Tibial artery (tissue), 4 donors: Measurements from ENCODE around the gene ERGIC1.
"Not testable (repeated sequence)": the region's sequence is repeated elsewhere in the genome, so short reads cannot be mapped to it uniquely, and the experiment has no call there.

Source experiments
- DNase-seq, 2 donors: peaks; one replicate each; pipeline ENCODE4 v3.0.0-alpha.2; 2019
- H3K27ac ChIP-seq, 2 donors: fragments of 200-600 bp; sonication (generic) in 1 of 2; 1 replicate in 1 of 2; 2 replicates in 1 of 2; pipeline ENCODE4 v1.5.1; 2018 to 2019; ENCODE audit warnings: mild to moderate bottlenecking in 1 of 2
- H3K27me3 ChIP-seq, 2 donors: fragments of 200-600 bp; sonication (generic) in 1 of 2; one replicate each; pipeline versions ENCODE4 v1.5.1 to v1.6.0; 2016 to 2019
- H3K36me3 ChIP-seq, 3 donors: fragments of 200-600 bp; sonication (generic) in 2 of 3; one replicate each; pipeline ENCODE4 v1.5.1; 2016 to 2019; ENCODE audit warnings: mild to moderate bottlenecking in 2 of 3
- H3K4me1 ChIP-seq, 4 donors: fragments of 200-600 bp; sonication (generic) in 2 of 4; 1 replicate in 3 of 4; 2 replicates in 1 of 4; pipeline ENCODE4 v1.5.1; 2016 to 2019
- H3K4me3 ChIP-seq, 2 donors: fragments of 200-600 bp; sonication (generic) in 1 of 2; 1 replicate in 1 of 2; 2 replicates in 1 of 2; pipeline ENCODE4 v1.5.1; 2018 to 2019; ENCODE audit warnings: mild to moderate bottlenecking in 2 of 2
- H3K9me3 ChIP-seq, 3 donors: fragments of 200-600 bp; sonication (generic) in 1 of 3; one replicate each; pipeline ENCODE4 v1.5.1; 2016 to 2019
- CTCF ChIP-seq, 2 experiments: fragments of 200-600 bp in 1 of 2; fragments of 450-650 bp in 1 of 2; IDR thresholded peaks; one replicate each; pipeline ENCODE4 v1.5.1; 2017 to 2019; ENCODE audit warnings: antibody characterized with exemption in 2 of 2, mild to moderate bottlenecking in 1 of 2, moderate library complexity in 1 of 2
- intact Hi-C: fragments of 100-400 bp; cut with DNase I; formaldehyde crosslinking; loops from one replicate; pipeline ENCODE4 v1.15.0; 2023; ENCODE audit warnings: low total_unique reads

Gene ERGIC1

GRCh38 chr5:172805018-172805683 is 28.9 kb upstream of the ERGIC1 start:
- Histone ChIP-seq H3K9me3 (peaks cover 0 to 8% (median 0%) of the 10 kb centered on the region in 3 donors), H3K27ac (no peak overlapping the region), H3K27me3 (no peaks in the 10 kb centered on the region), H3K4me1 (peaks cover 0 to 14% (median 5%) of the 10 kb centered on the region in 4 donors), H3K4me3 (no peak overlapping the region), H3K36me3 (no peaks in the 10 kb centered on the region)
- intact Hi-C loops = no loop called here
- no peak for TF ChIP-seq CTCF (IDR thresholded peaks at IDR 0.05)
- DNase-seq = no peak

- H3K4me1 ChIP-seq = peaks cover 0 to 9% (median 5%) of the 10 kb centered on the region in 4 donors
- intact Hi-C loops = no loop called here
- H3K9me3 ChIP-seq = peaks cover 0 to 8% (median 0%) of the 10 kb centered on the region in 3 donors
- H3K4me3 ChIP-seq = no peak overlapping the region
- H3K27me3 ChIP-seq = no peaks in the 10 kb centered on the region
- no peak for TF ChIP-seq CTCF (IDR thresholded peaks at IDR 0.05)
- no peak overlapping the region for H3K27ac ChIP-seq
- no peaks in the 10 kb centered on the region for H3K36me3 ChIP-seq
- peak; percentile 50 to 67 for DNase-seq
Observed at GRCh38 chr5:172805736-172806255, 28.3 kb upstream of the ERGIC1 start.

- Histone ChIP-seq H3K27ac (peak overlapping the region in 1 of 2 donors; percentile 44), H3K4me1 (no peaks in the 10 kb centered on the region), H3K36me3 (no peaks in the 10 kb centered on the region), H3K9me3 (peaks cover 0 to 8% (median 0%) of the 10 kb centered on the region in 3 donors), H3K27me3 (no peaks in the 10 kb centered on the region), H3K4me3 (peak overlapping the region in 1 of 2 donors; percentile 25)
- intact Hi-C loops = no loop called here
- peak; percentile 85 to 87 for DNase-seq
- no peak for TF ChIP-seq CTCF (IDR thresholded peaks at IDR 0.05)
Observed at GRCh38 chr5:172806897-172807672, 27.0 kb upstream of the ERGIC1 start.

- Histone ChIP-seq H3K9me3 (peaks cover 0 to 8% (median 0%) of the 10 kb centered on the region in 3 donors), H3K4me3 (peak overlapping the region in 1 of 2 donors; percentile 25), H3K36me3 (no peaks in the 10 kb centered on the region), H3K27ac (no peak overlapping the region), H3K27me3 (no peaks in the 10 kb centered on the region), H3K4me1 (no peaks in the 10 kb centered on the region)
- peak in 1 of 2 donors; percentile 17 for DNase-seq
- intact Hi-C loops = no loop called here
- no peak for TF ChIP-seq CTCF (IDR thresholded peaks at IDR 0.05)
Observed at GRCh38 chr5:172807766-172808311, 26.2 kb upstream of the ERGIC1 start.

GRCh38 chr5:172809774-172810173 is 24.3 kb upstream of the ERGIC1 start:
- TF ChIP-seq CTCF (IDR thresholded peaks at IDR 0.05) = no peak
- H3K4me1 ChIP-seq = no peaks in the 10 kb centered on the region
- DNase-seq = no peak
- peaks cover 0 to 8% (median 0%) of the 10 kb centered on the region in 3 donors for H3K9me3 ChIP-seq
- intact Hi-C loops = no loop called here
- H3K27ac ChIP-seq = no peak overlapping the region
- H3K4me3 ChIP-seq = no peak overlapping the region
- H3K27me3 ChIP-seq = no peaks in the 10 kb centered on the region
- H3K36me3 ChIP-seq = no peaks in the 10 kb centered on the region

- intact Hi-C loops, H3K4me1 ChIP-seq, H3K27me3 ChIP-seq, H3K36me3 ChIP-seq, H3K27ac ChIP-seq, H3K4me3 ChIP-seq, H3K9me3 ChIP-seq: not testable (repeated sequence)
- DNase-seq = peak in 1 of 2 donors; percentile 21
Observed at GRCh38 chr5:172810996-172811395, 23.1 kb upstream of the ERGIC1 start.
